H1 (cell line): ENCODE data around the gene RYR3. TPM values are rescaled to one million over a fixed set of nuclear protein-coding genes. Genes with fewer than 3 reads are reported as not detected.

Experiments
- CTCF ChIA-PET: fragments of 300-600 bp; sonication (Branson Sonifier 250); formaldehyde crosslinking; loops from one replicate; lab custom pipeline; 2021; ENCODE audit not compliant: partially characterized antibody; lab: Charles Lee
- POLR2A ChIA-PET: fragments of 300-600 bp; sonication (Branson Sonifier 250); formaldehyde crosslinking; loops from one replicate; lab custom pipeline; 2021; ENCODE audit warnings: inconsistent platforms; ENCODE audit not compliant: partially characterized antibody; lab: Charles Lee
- DNase-seq, 2 experiments: peaks; one replicate each; pipeline versions ENCODE4 v3.0.0 to v3.0.0-alpha.2; 2010 to 2022; ENCODE audit warnings: low spot score in 2 of 2, low read depth in 1 of 2, mixed read lengths in 1 of 2
- FAIRE-seq: peaks from 2 replicates; lab custom pipeline; 2011; peaks lifted over from hg19 to GRCh38; lab: Jason Lieb, UNC
- H2AFZ ChIP-seq: 2 replicates; pipeline ENCODE4 v1.8.1; 2012; ENCODE audit warnings: low read length, inconsistent platforms
- H2AK5ac ChIP-seq: 2 replicates; pipeline ENCODE4 v1.6.1; 2013; ENCODE audit warnings: low read depth, low read length
- H2BK120ac ChIP-seq: replicated peaks from 2 replicates; pipeline ENCODE3; 2013; ENCODE audit warnings: low read depth, low read length, inconsistent platforms
- H2BK12ac ChIP-seq: 2 replicates; pipeline ENCODE4 v1.6.1; 2013; ENCODE audit warnings: low read depth, low read length
- H2BK15ac ChIP-seq: 2 replicates; pipeline ENCODE4 v1.6.1; 2013; ENCODE audit warnings: low read length
- H2BK20ac ChIP-seq: 2 replicates; pipeline ENCODE4 v1.6.1; 2013; ENCODE audit warnings: low read length
- H2BK5ac ChIP-seq: 2 replicates; pipeline ENCODE4 v1.6.1; 2013; ENCODE audit warnings: low read depth, low read length
- H3K14ac ChIP-seq: 2 replicates; pipeline ENCODE4 v1.6.1; 2013; ENCODE audit warnings: inconsistent platforms; ENCODE audit not compliant: insufficient read length
- H3K18ac ChIP-seq: 2 replicates; pipeline ENCODE4 v1.6.1; 2013; ENCODE audit warnings: low read length; ENCODE audit errors: extremely low read depth
- H3K23ac ChIP-seq: 2 replicates; pipeline ENCODE4 v1.6.1; 2013; ENCODE audit warnings: inconsistent platforms; ENCODE audit not compliant: insufficient read length
- H3K23me2 ChIP-seq: 2 replicates; pipeline ENCODE4 v1.6.1; 2013; ENCODE audit warnings: low read depth, low read length
- H3K27ac ChIP-seq: 2 replicates; pipeline ENCODE4 v1.6.1; 2011; ENCODE audit warnings: low read depth, low read length, inconsistent platforms
- H3K27me3 ChIP-seq, 4 experiments: replicated peaks in 1 of 4; 1 replicate in 1 of 4; 2 replicates in 3 of 4; pipeline versions ENCODE4 v1.6.1 to v1.8.1; 2011 to 2013; ENCODE audit warnings: low read length in 3 of 4, mild to moderate bottlenecking in 3 of 4, inconsistent platforms in 2 of 4, mixed read lengths in 2 of 4, moderate library complexity in 1 of 4; ENCODE audit not compliant: control insufficient read depth in 3 of 4, insufficient read depth in 3 of 4; ENCODE audit errors: extremely low read depth in 1 of 4
- H3K36me3 ChIP-seq, 4 experiments: 2 replicates each; pipeline versions ENCODE4 v1.6.1 to v1.8.1; 2011 to 2013; ENCODE audit warnings: mild to moderate bottlenecking in 4 of 4, low read length in 3 of 4, moderate library complexity in 2 of 4, control low read depth in 1 of 4, inconsistent platforms in 1 of 4; ENCODE audit not compliant: insufficient read depth in 4 of 4, control insufficient read depth in 2 of 4
- H3K4ac ChIP-seq: replicated peaks from 2 replicates; pipeline ENCODE3; 2013; ENCODE audit warnings: low read length, low read depth, mixed read lengths, inconsistent platforms; ENCODE audit not compliant: insufficient read length
- H3K4me1 ChIP-seq, 4 experiments: replicated peaks in 1 of 4; 1 replicate in 1 of 4; 2 replicates in 3 of 4; pipeline versions ENCODE4 v1.6.1 to v1.8.1; 2011 to 2013; ENCODE audit warnings: low read length in 3 of 4, inconsistent platforms in 2 of 4, mixed read lengths in 1 of 4; ENCODE audit not compliant: insufficient read depth in 4 of 4, control insufficient read depth in 3 of 4
- H3K4me2 ChIP-seq, 2 experiments: 2 replicates each; pipeline versions ENCODE4 v1.6.1 to v1.8.1; 2011 to 2013; ENCODE audit warnings: low read depth in 2 of 2, low read length in 2 of 2, control low read depth in 1 of 2, inconsistent platforms in 1 of 2, mild to moderate bottlenecking in 1 of 2; ENCODE audit not compliant: insufficient read depth in 1 of 2
- H3K4me3 ChIP-seq, 4 experiments: fragments of 200-600, 300-600 bp in 1 of 4; sonication (generic), shearing (Covaris generic), sonication (Bioruptor Twin) in 1 of 4; 2 replicates each; pipeline versions ENCODE4 v1.5.1 to v1.8.1; 2011 to 2016; ENCODE audit warnings: low read length in 4 of 4, low read depth in 3 of 4, control low read depth in 2 of 4, inconsistent platforms in 2 of 4, mild to moderate bottlenecking in 2 of 4, mixed read lengths in 1 of 4, moderate library complexity in 1 of 4; ENCODE audit not compliant: insufficient read depth in 2 of 4; ENCODE audit errors: extremely low read depth in 1 of 4
- H3K56ac ChIP-seq: replicated peaks from 2 replicates; pipeline ENCODE3; 2013; ENCODE audit warnings: low read depth, mild to moderate bottlenecking, mixed read lengths, low read length, inconsistent platforms; ENCODE audit not compliant: insufficient read length
- H3K79me1 ChIP-seq: 2 replicates; pipeline ENCODE4 v1.6.1; 2013; ENCODE audit warnings: low read depth, low read length, control low read depth
- H3K79me2 ChIP-seq, 2 experiments: 2 replicates each; pipeline versions ENCODE4 v1.6.1 to v1.8.1; 2012 to 2013; ENCODE audit warnings: low read length in 2 of 2, mild to moderate bottlenecking in 2 of 2, inconsistent platforms in 1 of 2; ENCODE audit not compliant: insufficient read depth in 2 of 2, control insufficient read depth in 1 of 2
- H3K9ac ChIP-seq, 4 experiments: replicated peaks in 1 of 4; 1 replicate in 1 of 4; 2 replicates in 3 of 4; pipeline versions ENCODE4 v1.6.1 to v1.8.1; 2011 to 2013; ENCODE audit warnings: low read depth in 3 of 4, low read length in 3 of 4, control low read depth in 2 of 4, mild to moderate bottlenecking in 2 of 4, moderate library complexity in 2 of 4, inconsistent platforms in 1 of 4; ENCODE audit errors: extremely low read depth in 1 of 4
- H3K9me3 ChIP-seq, 2 experiments: 2 replicates each; pipeline versions ENCODE4 v1.6.1 to v1.8.1; 2012 to 2013; ENCODE audit warnings: mild to moderate bottlenecking in 2 of 2, moderate library complexity in 2 of 2, control low read depth in 1 of 2, inconsistent platforms in 1 of 2, low read depth in 1 of 2, low read length in 1 of 2, mixed read lengths in 1 of 2; ENCODE audit not compliant: insufficient read depth in 2 of 2
- H4K20me1 ChIP-seq, 2 experiments: replicated peaks in 1 of 2; 2 replicates each; pipeline versions ENCODE3 to v1.8.1; 2011 to 2013; ENCODE audit warnings: inconsistent platforms in 2 of 2, low read length in 2 of 2, mild to moderate bottlenecking in 1 of 2; ENCODE audit not compliant: insufficient read depth in 2 of 2, control insufficient read depth in 1 of 2
- H4K5ac ChIP-seq: 2 replicates; pipeline ENCODE4 v1.6.1; 2013; ENCODE audit warnings: low read length, low read depth, mixed read lengths, inconsistent platforms; ENCODE audit not compliant: insufficient read length
- H4K8ac ChIP-seq: 2 replicates; pipeline ENCODE4 v1.8.0; 2013; ENCODE audit warnings: mild to moderate bottlenecking, moderate library complexity, low read length, inconsistent platforms; ENCODE audit not compliant: insufficient read depth; ENCODE audit errors: extremely low read depth
- H4K91ac ChIP-seq: replicated peaks from 2 replicates; pipeline ENCODE3; 2013; ENCODE audit warnings: low read length, mixed read lengths, inconsistent platforms; ENCODE audit not compliant: insufficient read length
- ASH2L ChIP-seq: fragments of 200-600, 300-600 bp; sonication (generic); IDR thresholded peaks from one replicate; pipeline ENCODE4 v1.7.1; 2017; ENCODE audit warnings: low read length
- CBX5 ChIP-seq: fragments of 300-800, 300-1000 bp; sonication (generic); IDR thresholded peaks from 2 replicates; pipeline ENCODE4 v1.7.1; 2016; ENCODE audit warnings: antibody characterized with exemption, low read length, low read depth
- EZH2 ChIP-seq: fragments of 200-600 bp; sonication (generic); IDR thresholded peaks from 2 replicates; pipeline ENCODE4 v1.7.1; 2012; ENCODE audit warnings: low read depth, mild to moderate bottlenecking, moderate library complexity, low read length, inconsistent platforms; ENCODE audit not compliant: severe bottlenecking
- HDAC6 ChIP-seq: IDR thresholded peaks from one replicate; pipeline ENCODE4 v1.7.1; 2012; ENCODE audit warnings: low read depth, mild to moderate bottlenecking, inconsistent platforms, low read length, moderate library complexity
- KDM1A ChIP-seq: fragments of 200-600, 300-600 bp; sonication (generic); IDR thresholded peaks from 2 replicates; pipeline ENCODE4 v1.7.1; 2016; ENCODE audit warnings: mild to moderate bottlenecking, low read length, borderline replicate concordance
- NRF1 ChIP-seq: IDR thresholded peaks from 2 replicates; pipeline ENCODE4 v1.6.1; 2011; ENCODE audit warnings: mild to moderate bottlenecking, low read depth, low read length, improper control_type of control experiment
- SAP30 ChIP-seq: fragments of 300-600 bp; sonication (generic); IDR thresholded peaks from 2 replicates; pipeline ENCODE4 v1.7.1; 2012; ENCODE audit warnings: low read length, moderate library complexity, mild to moderate bottlenecking, inconsistent platforms; ENCODE audit not compliant: insufficient read depth, insufficient replicate concordance
- SP1 ChIP-seq: IDR thresholded peaks from 2 replicates; pipeline ENCODE4 v1.6.1; 2011; ENCODE audit warnings: low read depth, low read length
- WGBS, 2 experiments: shearing (Covaris generic) in 1 of 2; methylation state at CpG; one replicate each; pipeline versions ENCODE4 v1.1.6 to v1.1.7; 2013 to 2015; ENCODE audit warnings: low lambda C conversion rate in 2 of 2, mixed read lengths in 2 of 2, inconsistent platforms in 1 of 2, low coverage in 1 of 2, missing lambda C conversion rate in 1 of 2; ENCODE audit not compliant: insufficient replicate concordance in 2 of 2, insufficient coverage in 1 of 2, insufficient read length in 1 of 2; ENCODE audit errors: extremely low coverage in 1 of 2, missing lambda C conversion rate in 1 of 2; 5-methylcytosine and 5-hydroxymethylcytosine counted together
- polyA plus RNA-seq, 7 experiments: library from polyadenylated mRNA; depleted of rRNA in 3 of 7; stranded (reverse) in 5 of 7; unstranded in 2 of 7; fragments of >200 nt in 5 of 7; fragments of 200-250 nt in 2 of 7; gene quantifications; 1 replicate in 5 of 7; 2 replicates in 1 of 7; 4 replicates in 1 of 7; pipeline versions ENCODE4 v1.2.1 to v1.2.3, GENCODE V29; 2011 to 2013; ENCODE audit warnings: missing spikeins in 2 of 7, mixed read lengths in 2 of 7
- total RNA-seq: library from RNA; stranded (reverse); fragmentation: NEBNext Ultra II Directional; extraction: Animal tissue kit (Norgen Biotek cat#: 25700); gene quantifications from 2 replicates; pipeline ENCODE4 v1.2.1, GENCODE V29; 2021
- TF ChIP-seq, protein P1 (sequence below), 3 experiments: IDR thresholded peaks; 1 replicate in 2 of 3; 2 replicates in 1 of 3; pipeline versions ENCODE4 v1.5.1 to v1.6.1; 2011; ENCODE audit warnings: low read length in 3 of 3, mild to moderate bottlenecking in 3 of 3, inconsistent platforms in 2 of 3, low read depth in 1 of 3, moderate library complexity in 1 of 3; ENCODE audit not compliant: insufficient read depth in 1 of 3; ENCODE audit errors: control extremely low read depth in 1 of 3

RYR3 gene
- total and polyA plus RNA-seq, 2 of the 8 experiments (the other 6 are each of a cell fraction or from before 2014, with no cell fraction given) = 0.33 to 3.4 TPM

DNA sequence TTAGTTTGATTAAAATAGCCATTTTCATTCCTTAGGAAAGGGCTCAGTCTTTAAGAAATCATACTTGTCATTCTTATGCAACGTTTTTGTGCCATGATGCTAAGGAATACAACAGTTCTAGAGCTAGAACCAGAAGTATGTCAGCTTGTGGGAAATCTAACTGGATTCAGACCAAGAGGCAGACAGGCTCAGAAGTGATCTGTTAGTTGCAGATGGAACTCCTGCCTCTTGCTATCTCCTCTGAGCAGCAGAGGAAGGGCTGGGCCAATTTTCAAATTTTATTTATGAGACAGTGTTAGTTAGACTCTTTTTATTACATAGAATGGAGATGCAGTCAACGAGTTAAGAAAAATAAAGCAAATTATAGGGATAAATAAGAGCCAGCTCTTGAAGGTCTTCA is 48.5 kb upstream of the RYR3 start:
- FAIRE-seq (no peak), DNase-seq (no peak)
- H3K27ac ChIP-seq = no peak overlapping the region
- no peak overlapping the region for H2BK20ac ChIP-seq
- H4K91ac ChIP-seq = no peak overlapping the region
- no peak overlapping the region for H4K8ac ChIP-seq
- H3K36me3 ChIP-seq = no peaks in the 10 kb centered on the region
- no peak for TF ChIP-seq HDAC6
- no peak for TF ChIP-seq CBX5
- TF ChIP-seq SAP30 = no peak
- TF ChIP-seq ASH2L = no peak
- TF ChIP-seq, protein P1, sequence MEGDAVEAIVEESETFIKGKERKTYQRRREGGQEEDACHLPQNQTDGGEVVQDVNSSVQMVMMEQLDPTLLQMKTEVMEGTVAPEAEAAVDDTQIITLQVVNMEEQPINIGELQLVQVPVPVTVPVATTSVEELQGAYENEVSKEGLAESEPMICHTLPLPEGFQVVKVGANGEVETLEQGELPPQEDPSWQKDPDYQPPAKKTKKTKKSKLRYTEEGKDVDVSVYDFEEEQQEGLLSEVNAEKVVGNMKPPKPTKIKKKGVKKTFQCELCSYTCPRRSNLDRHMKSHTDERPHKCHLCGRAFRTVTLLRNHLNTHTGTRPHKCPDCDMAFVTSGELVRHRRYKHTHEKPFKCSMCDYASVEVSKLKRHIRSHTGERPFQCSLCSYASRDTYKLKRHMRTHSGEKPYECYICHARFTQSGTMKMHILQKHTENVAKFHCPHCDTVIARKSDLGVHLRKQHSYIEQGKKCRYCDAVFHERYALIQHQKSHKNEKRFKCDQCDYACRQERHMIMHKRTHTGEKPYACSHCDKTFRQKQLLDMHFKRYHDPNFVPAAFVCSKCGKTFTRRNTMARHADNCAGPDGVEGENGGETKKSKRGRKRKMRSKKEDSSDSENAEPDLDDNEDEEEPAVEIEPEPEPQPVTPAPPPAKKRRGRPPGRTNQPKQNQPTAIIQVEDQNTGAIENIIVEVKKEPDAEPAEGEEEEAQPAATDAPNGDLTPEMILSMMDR (IDR thresholded peaks at IDR 0.05; ENCODE audit: control extremely low read depth in 1 of 3, insufficient read depth in 1 of 3, low read depth in 1 of 3, low read length in 3 of 3) = no peak
- TF ChIP-seq NRF1 = no peak
- TF ChIP-seq EZH2 = no peak
- no peak for TF ChIP-seq SP1
- TF ChIP-seq KDM1A = no peak
- no peaks in the 10 kb centered on the region for H3K79me2 ChIP-seq
- H3K27me3 ChIP-seq = no peaks in the 10 kb centered on the region
- H2BK120ac ChIP-seq = no peak overlapping the region
- H3K23me2 ChIP-seq = no peaks in the 10 kb centered on the region
- no peak overlapping the region for H3K14ac ChIP-seq
- no peaks in the 10 kb centered on the region for H3K9me3 ChIP-seq
- H3K56ac ChIP-seq = no peak overlapping the region
- POLR2A ChIA-PET = no interaction called here
- H2BK12ac ChIP-seq = no peak overlapping the region
- CTCF ChIA-PET = no interaction called here
- H4K5ac ChIP-seq = no peak overlapping the region
- no peak overlapping the region for H3K9ac ChIP-seq
- H4K20me1 ChIP-seq = no peaks in the 10 kb centered on the region
- H3K4me3 ChIP-seq = no peak overlapping the region
- H3K4ac ChIP-seq = no peak overlapping the region
- no peak overlapping the region for H3K18ac ChIP-seq
- H2BK15ac ChIP-seq = no peak overlapping the region
- H2AFZ ChIP-seq = no peak overlapping the region
- H3K23ac ChIP-seq = no peak overlapping the region
- H3K4me2 ChIP-seq = no peak overlapping the region
- 93% methylated on average over 2 of the region's 2 CpGs; no CpG with 5 or more reads in 1 of the 2 experiments for WGBS, 2 experiments
- no peaks in the 10 kb centered on the region for H3K79me1 ChIP-seq
- H2AK5ac ChIP-seq = no peak overlapping the region
- no peaks in the 10 kb centered on the region for H3K4me1 ChIP-seq
- H2BK5ac ChIP-seq = no peak overlapping the region
